ENCODE results near the gene CCDC92.

DNA sequence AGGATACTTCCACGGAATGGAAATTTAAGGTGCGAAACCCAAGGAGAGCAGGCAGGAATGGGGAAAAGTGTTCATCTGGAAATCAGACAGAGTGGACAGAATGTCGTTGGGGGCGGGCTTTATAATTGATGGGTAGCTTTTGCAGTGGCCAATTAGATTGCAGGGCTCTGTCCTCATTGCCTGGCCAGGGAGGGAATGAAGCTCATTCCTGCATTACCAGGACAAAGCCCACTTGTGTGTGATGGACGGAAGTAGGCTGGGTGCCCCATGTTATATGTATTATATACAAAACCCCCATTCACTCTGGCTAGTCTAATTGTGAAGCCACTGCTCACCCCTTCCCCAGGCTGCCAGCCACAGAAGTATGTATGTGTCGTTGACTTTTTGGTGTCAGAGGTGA lies 23.9 kb upstream of the CCDC92 start:
- TF ChIP-seq, protein P1, sequence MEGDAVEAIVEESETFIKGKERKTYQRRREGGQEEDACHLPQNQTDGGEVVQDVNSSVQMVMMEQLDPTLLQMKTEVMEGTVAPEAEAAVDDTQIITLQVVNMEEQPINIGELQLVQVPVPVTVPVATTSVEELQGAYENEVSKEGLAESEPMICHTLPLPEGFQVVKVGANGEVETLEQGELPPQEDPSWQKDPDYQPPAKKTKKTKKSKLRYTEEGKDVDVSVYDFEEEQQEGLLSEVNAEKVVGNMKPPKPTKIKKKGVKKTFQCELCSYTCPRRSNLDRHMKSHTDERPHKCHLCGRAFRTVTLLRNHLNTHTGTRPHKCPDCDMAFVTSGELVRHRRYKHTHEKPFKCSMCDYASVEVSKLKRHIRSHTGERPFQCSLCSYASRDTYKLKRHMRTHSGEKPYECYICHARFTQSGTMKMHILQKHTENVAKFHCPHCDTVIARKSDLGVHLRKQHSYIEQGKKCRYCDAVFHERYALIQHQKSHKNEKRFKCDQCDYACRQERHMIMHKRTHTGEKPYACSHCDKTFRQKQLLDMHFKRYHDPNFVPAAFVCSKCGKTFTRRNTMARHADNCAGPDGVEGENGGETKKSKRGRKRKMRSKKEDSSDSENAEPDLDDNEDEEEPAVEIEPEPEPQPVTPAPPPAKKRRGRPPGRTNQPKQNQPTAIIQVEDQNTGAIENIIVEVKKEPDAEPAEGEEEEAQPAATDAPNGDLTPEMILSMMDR (IDR thresholded peaks at IDR 0.05) = no peak
- TF ChIP-seq POLR2A (IDR thresholded peaks at IDR 0.05) = no peak
